SJSA1 (cell line): ENCODE measurements around the gene GRK1. TPM values are rescaled to one million over a fixed set of nuclear protein-coding genes. Genes with fewer than 3 reads are reported as not detected.

Experiments used
- DNase-seq, 2 experiments: peaks; one replicate each; pipeline ENCODE4 v3.0.0-alpha.2; 2015 to 2020; ENCODE audit warnings: low spot score in 2 of 2, low read depth in 1 of 2
- H3K27ac ChIP-seq: fragments of 250-450 bp; sonication (Bioruptor Pico); 2 replicates; pipeline ENCODE4 v1.5.1; 2020; ENCODE audit warnings: mild to moderate bottlenecking, moderate library complexity
- H3K27me3 ChIP-seq: fragments of 250-450 bp; sonication (Bioruptor Pico); replicated peaks from 2 replicates; pipeline ENCODE4 v1.5.1; 2020; ENCODE audit warnings: mild to moderate bottlenecking, moderate library complexity
- H3K36me3 ChIP-seq: fragments of 250-450 bp; sonication (Bioruptor Pico); 2 replicates; pipeline ENCODE4 v1.5.1; 2020; ENCODE audit warnings: mild to moderate bottlenecking
- H3K4me1 ChIP-seq: fragments of 250-450 bp; sonication (Bioruptor Pico); replicated peaks from 2 replicates; pipeline ENCODE4 v1.6.1; 2021; ENCODE audit warnings: mild to moderate bottlenecking
- H3K4me3 ChIP-seq: fragments of 250-450 bp; sonication (Bioruptor Pico); 2 replicates; pipeline ENCODE4 v1.5.1; 2020; ENCODE audit warnings: mild to moderate bottlenecking
- H3K9me3 ChIP-seq: fragments of 250-450 bp; sonication (Bioruptor Pico); replicated peaks from 2 replicates; pipeline ENCODE4 v1.5.1; 2020; ENCODE audit warnings: mild to moderate bottlenecking
- total RNA-seq: library from RNA; depleted of rRNA; stranded (reverse); fragments of >200 nt; shearing (Covaris generic); gene quantifications from 2 replicates; pipeline ENCODE4 v1.2.3, GENCODE V29; 2014

The GRK1 gene
- total RNA-seq, 1 experiment from 2014 or later: 0.08 TPM

GRCh38 chr13:113767366-113767765 is 100.3 kb downstream of the GRK1 start:
- Histone ChIP-seq H3K27me3 (peaks cover 29% of the 10 kb centered on the region), H3K36me3 (no peaks in the 10 kb centered on the region), H3K27ac (no peak overlapping the region), H3K4me1 (peaks cover 3% of the 10 kb centered on the region; the same call in 1 of the 2 replicates), H3K9me3 (no peaks in the 10 kb centered on the region), H3K4me3 (no peak overlapping the region)
- DNase-seq: peak in 1 of 2 experiments; percentile 43

- no peaks in the 10 kb centered on the region for H3K36me3 ChIP-seq
- peaks cover 20% of the 10 kb centered on the region for H3K27me3 ChIP-seq
- peaks cover 3% of the 10 kb centered on the region; the same call in 1 of the 2 replicates for H3K4me1 ChIP-seq
- H3K27ac ChIP-seq: no peak overlapping the region
- DNase-seq: peak in 1 of 2 experiments; percentile 64
- no peaks in the 10 kb centered on the region for H3K9me3 ChIP-seq
- H3K4me3 ChIP-seq: no peak overlapping the region
Measured at GRCh38 chr13:113768018-113768905, 101.2 kb downstream of the GRK1 start.

- Histone ChIP-seq H3K9me3 (no peaks in the 10 kb centered on the region), H3K27ac (no peak overlapping the region), H3K36me3 (no peaks in the 10 kb centered on the region)
Measured at GRCh38 chr13:113769106-113769505, 102.1 kb downstream of the GRK1 start.

GRCh38 chr13:113769881-113770280 is 102.9 kb downstream of the GRK1 start:
- 0 out of 2 replicates have a peak, but pooled peaks cover 3% of the 10 kb centered on the region for H3K9me3 ChIP-seq
- H3K36me3 ChIP-seq: no peaks in the 10 kb centered on the region
- H3K4me1 ChIP-seq: peaks cover 11% of the 10 kb centered on the region
- DNase-seq: peak in 1 of 2 experiments; percentile 58
- H3K27me3 ChIP-seq: peaks cover 17% of the 10 kb centered on the region
- no peak overlapping the region for H3K4me3 ChIP-seq
- no peak overlapping the region for H3K27ac ChIP-seq

More at GRCh38 chr13:113769106-113769505, 102.1 kb downstream of the GRK1 start:
- H3K4me1 ChIP-seq: peaks cover 3% of the 10 kb centered on the region; the same call in 1 of the 2 replicates
- no peak overlapping the region for H3K4me3 ChIP-seq
- DNase-seq: peak in 1 of 2 experiments; percentile 56
- peaks cover 17% of the 10 kb centered on the region for H3K27me3 ChIP-seq

- Histone ChIP-seq H3K9me3 (0 out of 2 replicates have a peak, but pooled peaks cover 3% of the 10 kb centered on the region), H3K27me3 (peaks cover 17% of the 10 kb centered on the region), H3K4me1 (peaks cover 11% of the 10 kb centered on the region), H3K36me3 (no peaks in the 10 kb centered on the region), H3K4me3 (no peak overlapping the region), H3K27ac (no peak overlapping the region)
- peak in 1 of 2 experiments; percentile 51 for DNase-seq
Measured at GRCh38 chr13:113770441-113770840, 103.4 kb downstream of the GRK1 start.

GRCh38 chr13:113770937-113771336 is 103.9 kb downstream of the GRK1 start:
- no peaks in the 10 kb centered on the region for H3K36me3 ChIP-seq
- H3K27me3 ChIP-seq: peaks cover 17% of the 10 kb centered on the region
- H3K27ac ChIP-seq: no peak overlapping the region
- DNase-seq: peak in 1 of 2 experiments; percentile 48
- no peak overlapping the region for H3K4me3 ChIP-seq
- H3K4me1 ChIP-seq: peaks cover 11% of the 10 kb centered on the region
- 0 out of 2 replicates have a peak, but pooled peaks cover 3% of the 10 kb centered on the region for H3K9me3 ChIP-seq

- H3K4me1 ChIP-seq: peaks cover 11% of the 10 kb centered on the region
- H3K4me3 ChIP-seq: no peak overlapping the region
- H3K27ac ChIP-seq: no peak overlapping the region
- 0 out of 2 replicates have a peak, but pooled peaks cover 3% of the 10 kb centered on the region for H3K9me3 ChIP-seq
- peaks cover 14% of the 10 kb centered on the region for H3K27me3 ChIP-seq
- no peaks in the 10 kb centered on the region for H3K36me3 ChIP-seq
- DNase-seq: peak in 1 of 2 experiments; percentile 40
Measured at GRCh38 chr13:113771709-113772331, 104.8 kb downstream of the GRK1 start.

GRCh38 chr13:113774177-113775107 is 107.4 kb downstream of the GRK1 start:
- Histone ChIP-seq H3K4me3 (no peak overlapping the region), H3K9me3 (0 out of 2 replicates have a peak, but pooled peaks cover 3% of the 10 kb centered on the region), H3K4me1 (peaks cover 11% of the 10 kb centered on the region), H3K36me3 (no peaks in the 10 kb centered on the region), H3K27me3 (peaks cover 19% of the 10 kb centered on the region; the same call in 1 of the 2 replicates), H3K27ac (no peak overlapping the region)
- DNase-seq: peak in 1 of 2 experiments; percentile 41

- Histone ChIP-seq H3K36me3 (no peaks in the 10 kb centered on the region), H3K4me3 (no peak overlapping the region), H3K27ac (no peak overlapping the region), H3K4me1 (peaks cover 11% of the 10 kb centered on the region), H3K27me3 (peaks cover 28% of the 10 kb centered on the region), H3K9me3 (0 out of 2 replicates have a peak, but pooled peaks cover 3% of the 10 kb centered on the region)
- peak in 1 of 2 experiments; percentile 60 for DNase-seq
Measured at GRCh38 chr13:113775451-113776145, 108.6 kb downstream of the GRK1 start.

GRCh38 chr13:113776231-113777125 is 109.5 kb downstream of the GRK1 start:
- Histone ChIP-seq H3K27ac (no peak overlapping the region), H3K27me3 (peaks cover 36% of the 10 kb centered on the region), H3K4me3 (no peak overlapping the region), H3K4me1 (peaks cover 11% of the 10 kb centered on the region), H3K36me3 (no peaks in the 10 kb centered on the region), H3K9me3 (0 out of 2 replicates have a peak, but pooled peaks cover 3% of the 10 kb centered on the region)
- DNase-seq: peak in 1 of 2 experiments; percentile 62

- H3K27me3 ChIP-seq: peaks cover 43% of the 10 kb centered on the region
- 0 out of 2 replicates have a peak, but pooled peaks cover 3% of the 10 kb centered on the region for H3K9me3 ChIP-seq
- DNase-seq: peak in 1 of 2 experiments; percentile 68
- peaks cover 8% of the 10 kb centered on the region; the same call in 1 of the 2 replicates for H3K4me1 ChIP-seq
- H3K4me3 ChIP-seq: no peak overlapping the region
- H3K27ac ChIP-seq: no peak overlapping the region
- H3K36me3 ChIP-seq: no peaks in the 10 kb centered on the region
Measured at GRCh38 chr13:113777311-113778260, 110.6 kb downstream of the GRK1 start.
